CD4-positive, alpha-beta T cell treated with Interferon alpha-2 for 1 hour (primary cell): ENCODE results near the gene MAP4K1.
A peak's percentile ranks its signal among the peaks of the same experiment; 100 is the strongest.
"Not testable (repeated sequence)": the region's sequence is repeated elsewhere in the genome, so short reads cannot be mapped to it uniquely, and the experiment has no call there.

ENCODE experiments used
- DNase-seq, 2 donors: peaks; one replicate each; pipeline ENCODE4 v3.0.0-alpha.2; 2020 to 2022

MAP4K1 gene

DNA sequence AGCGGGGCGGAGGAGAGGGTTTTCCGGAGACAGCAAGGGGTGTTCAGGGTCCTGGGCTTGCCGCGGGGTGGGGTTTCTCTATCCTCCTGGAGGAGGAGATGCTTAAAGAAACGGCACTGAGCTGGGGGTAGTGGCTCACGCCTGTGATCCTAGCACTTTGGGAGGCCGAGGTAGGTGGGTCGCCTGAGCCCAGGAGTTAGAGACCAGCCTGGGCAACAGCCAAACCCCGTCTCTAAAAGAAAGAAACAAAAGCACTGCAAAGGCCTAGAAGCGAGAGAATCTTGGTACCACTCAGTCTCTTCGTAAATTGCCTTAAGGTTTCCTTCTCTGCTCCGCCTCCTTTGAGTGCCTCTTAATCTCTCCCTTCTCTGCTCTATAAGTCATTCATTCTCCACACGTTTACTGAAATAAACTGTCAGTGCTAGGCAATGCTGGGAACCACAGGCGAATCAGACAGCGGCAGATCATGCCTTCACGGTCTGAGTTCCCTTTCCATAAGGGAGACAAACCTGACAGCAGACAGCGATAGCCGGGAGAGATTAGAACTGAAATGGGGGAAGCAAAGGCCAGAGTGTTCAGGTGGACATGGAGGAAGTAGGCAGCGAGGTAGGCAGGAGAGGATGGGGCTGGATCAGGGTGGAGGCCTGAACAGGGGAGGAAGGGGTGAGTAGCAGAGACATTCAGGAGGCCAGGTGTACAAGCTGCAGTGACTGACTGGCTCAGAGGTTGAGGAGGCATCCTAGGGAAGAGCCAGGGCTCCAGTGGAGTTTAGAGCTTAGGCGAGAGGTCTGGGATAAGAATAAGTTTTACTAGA, 1.8 kb upstream of the MAP4K1 start:
- DNase-seq = no peak

DNA sequence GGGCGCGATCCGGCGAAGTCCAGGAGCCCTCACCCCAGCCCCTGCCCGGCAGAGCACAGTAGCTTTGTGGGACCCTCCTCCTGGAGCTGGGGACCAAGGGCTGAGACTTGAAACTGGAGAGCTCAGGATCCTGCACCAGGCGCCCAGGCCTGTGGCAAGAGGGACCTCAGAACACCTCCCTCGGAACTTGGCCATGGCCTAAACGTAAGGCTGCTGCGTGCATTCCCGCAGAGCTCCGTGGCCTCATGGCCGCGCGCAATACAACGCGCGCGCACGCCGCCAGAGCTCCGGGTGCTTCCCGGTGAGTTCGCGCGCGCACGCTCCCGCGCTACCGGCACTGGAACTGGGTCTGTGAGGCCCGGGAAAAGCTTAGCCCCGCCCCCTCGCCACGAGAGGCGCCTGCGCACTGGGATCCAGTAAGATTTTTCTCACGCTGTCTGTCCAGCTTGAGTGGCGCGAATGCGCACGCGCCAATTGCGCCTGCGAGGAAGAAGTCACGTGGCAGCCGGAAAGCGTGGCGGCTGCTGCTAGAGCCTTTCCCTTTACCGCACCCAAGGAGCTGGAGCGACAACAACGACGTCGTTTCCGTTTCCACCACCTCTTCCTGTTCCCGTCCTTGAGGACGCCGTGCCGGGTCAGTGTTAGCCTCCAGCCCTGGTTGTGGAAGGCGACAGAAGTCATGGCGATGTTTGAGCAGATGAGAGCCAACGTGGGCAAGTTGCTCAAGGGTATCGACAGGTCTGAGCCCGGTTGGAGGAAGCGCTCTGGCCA, 1.0 kb upstream of the MAP4K1 start, which contains the start of gene EIF3K:
Gene EIF3K, plus strand, starts transcription at position 599 of the 771 bp plus-strand sequence. Its CDS starts 81 bp downstream, at position 680.
- peak; percentile 98 for DNase-seq

DNA sequence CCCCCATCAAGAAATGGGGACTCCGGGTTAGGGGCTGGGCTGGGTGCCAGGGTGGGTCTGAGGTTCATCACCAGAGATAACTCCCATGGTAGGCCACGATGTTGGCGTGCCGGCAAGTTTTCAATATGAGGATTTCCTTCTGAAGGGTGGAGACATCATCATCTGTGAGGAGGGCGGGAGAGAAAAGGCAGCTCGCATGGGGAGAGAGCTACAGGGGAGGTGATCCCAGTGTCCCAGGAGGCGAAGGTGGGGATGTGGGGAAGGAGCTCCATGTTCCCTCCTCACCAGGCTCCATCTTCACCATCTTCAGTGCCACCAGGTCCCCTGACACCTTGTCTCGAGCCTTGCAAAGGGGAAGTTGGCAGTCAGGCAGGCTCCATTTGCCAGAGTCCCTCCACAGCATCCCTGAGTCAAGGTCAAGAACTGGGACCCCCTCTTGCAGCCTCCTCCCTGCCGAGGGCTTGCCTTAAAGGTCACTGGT, 430 bp downstream of the MAP4K1 start:
- DNase-seq = peak in 1 of 2 donors; percentile 13

DNA sequence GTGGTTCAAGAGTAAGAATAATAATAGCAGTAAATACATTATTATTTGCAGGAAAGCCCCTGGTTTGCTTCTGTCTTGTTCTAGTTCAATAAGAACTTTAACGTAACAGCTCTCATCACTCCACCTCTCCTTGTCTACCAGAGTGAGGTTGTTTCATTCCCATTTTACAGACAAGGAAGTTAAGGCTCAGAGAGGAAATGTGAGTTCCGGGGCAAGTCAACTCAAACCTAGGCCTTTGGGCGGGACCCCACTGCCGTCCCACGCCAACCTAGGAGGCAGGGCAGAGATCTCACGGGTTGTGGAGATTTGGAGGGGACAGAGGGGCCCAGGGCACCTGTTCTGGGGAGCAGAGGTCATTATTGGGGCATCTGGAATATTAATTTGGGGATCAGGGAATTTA, 1.5 kb downstream of the MAP4K1 start:
- no peak for DNase-seq

DNA sequence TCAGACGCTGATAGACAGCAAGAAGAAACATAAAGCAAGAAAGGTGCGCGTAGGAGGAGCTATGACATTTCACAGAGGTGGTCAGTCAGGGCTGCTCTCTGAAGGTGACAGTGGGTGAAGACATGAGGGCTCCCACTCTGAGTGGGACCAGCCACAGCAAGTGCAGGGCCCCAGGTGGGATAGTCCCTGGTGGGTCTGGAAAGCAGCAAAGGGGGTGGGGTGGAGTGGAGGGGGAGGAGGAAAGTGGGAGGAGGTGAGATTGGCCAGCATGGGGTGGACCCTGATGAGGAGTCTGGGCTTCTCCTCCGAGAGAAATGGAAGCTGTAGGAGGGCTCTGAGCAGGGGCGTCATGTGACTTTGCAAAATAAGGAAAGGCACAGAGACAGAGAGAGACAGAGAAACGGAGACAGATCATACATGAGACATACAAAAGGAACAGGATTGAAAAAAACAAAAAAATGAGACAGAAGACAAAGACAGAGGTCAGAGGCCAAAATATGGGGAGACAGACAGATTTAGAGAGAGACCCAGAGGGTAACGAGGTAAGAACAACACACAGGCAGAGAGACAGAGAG, 2.7 kb downstream of the MAP4K1 start:
- DNase-seq = no peak

DNA sequence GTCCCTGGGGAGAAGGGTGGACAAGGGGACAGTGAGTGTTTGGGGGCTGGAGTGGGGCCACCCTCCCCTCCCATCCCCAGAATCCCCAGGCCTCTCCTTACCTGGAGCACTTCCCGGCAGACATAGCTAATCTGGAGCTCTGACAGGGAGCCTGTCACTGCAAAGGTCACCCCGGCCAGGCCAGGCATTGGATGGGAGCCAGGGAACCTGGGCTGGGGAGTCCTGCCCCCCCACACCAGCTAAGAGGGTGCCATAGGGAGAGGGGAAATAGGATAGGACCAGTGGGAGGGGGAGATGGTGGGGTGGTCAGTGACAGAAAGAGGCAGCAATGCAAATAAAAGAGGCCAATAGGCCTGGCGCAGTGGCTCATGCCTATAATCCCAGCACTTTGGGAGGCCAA, 3.5 kb downstream of the MAP4K1 start:
- DNase-seq = no peak

DNA sequence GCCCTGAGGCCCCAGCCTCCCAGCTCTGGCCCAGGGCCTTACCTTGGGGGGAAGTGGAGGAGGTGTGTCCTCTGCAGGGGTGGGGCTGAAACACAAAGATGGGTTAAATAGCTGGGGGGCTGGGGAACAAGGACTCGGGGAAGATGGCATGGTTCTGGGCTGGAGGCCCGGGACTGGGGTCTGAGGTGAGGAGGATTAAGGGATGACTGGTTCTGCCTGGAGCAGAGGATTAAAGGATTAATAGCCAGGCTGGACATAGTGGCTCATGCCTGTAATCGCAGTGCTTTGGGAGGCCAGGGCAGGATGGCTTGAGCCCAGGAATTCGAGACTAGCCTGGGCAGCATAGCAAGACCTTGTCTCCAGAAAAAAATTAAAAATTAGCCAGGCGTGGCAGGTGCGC, 11.6 kb downstream of the MAP4K1 start:
- DNase-seq = no peak

DNA sequence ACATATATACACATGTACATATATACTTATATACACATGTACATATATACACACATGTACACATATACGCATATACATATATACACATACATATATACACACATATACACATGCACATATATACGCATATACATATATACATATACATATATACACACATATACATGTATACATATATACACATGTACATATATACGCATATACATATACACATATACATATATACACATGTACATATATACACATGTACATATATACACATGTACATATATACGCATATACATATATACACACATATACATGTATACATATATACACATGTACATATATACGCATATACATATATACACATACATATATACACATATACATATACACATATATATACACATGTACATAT, 14.9 kb downstream of the MAP4K1 start:
- DNase-seq = not testable (repeated sequence)

DNA sequence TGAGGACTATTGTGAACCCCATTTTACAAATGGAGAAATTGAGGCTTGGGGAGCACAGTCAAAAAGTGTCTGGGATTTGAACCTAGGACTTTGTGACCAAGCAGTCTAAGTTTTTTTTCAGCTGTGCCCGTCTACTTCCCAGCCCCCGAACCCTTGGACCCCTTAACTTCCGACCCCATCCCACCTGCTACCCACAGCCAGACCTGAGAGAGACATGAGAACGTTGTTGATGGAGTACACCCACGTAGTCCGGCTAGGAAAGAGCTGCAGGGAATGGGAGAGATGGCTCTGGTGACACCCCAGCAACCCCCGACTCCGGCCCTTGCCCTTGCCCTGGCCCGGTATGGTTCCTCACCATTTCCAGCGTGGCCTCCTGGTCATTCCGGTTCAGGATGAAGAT, 18.0 kb downstream of the MAP4K1 start:
- no peak for DNase-seq

DNA sequence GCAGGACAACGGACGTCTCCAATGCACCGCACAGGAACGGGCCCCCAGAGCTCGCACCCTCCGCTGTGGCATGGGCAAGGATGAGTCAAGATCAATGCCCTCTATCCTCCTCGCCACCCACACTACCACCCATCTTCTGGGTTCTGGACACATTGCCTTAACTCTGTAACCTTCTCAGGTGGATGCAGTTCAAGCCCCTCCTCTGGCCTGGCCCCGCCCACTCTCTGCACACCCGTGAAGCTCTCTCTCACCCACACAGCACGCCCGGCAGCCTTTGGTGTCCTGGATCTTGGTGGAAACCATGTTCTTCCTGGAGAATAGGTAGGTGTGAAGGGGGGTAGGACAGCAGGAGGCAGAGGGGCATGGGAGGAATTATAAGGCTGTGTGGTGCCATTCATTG, 20.7 kb downstream of the MAP4K1 start:
- no peak for DNase-seq

DNA sequence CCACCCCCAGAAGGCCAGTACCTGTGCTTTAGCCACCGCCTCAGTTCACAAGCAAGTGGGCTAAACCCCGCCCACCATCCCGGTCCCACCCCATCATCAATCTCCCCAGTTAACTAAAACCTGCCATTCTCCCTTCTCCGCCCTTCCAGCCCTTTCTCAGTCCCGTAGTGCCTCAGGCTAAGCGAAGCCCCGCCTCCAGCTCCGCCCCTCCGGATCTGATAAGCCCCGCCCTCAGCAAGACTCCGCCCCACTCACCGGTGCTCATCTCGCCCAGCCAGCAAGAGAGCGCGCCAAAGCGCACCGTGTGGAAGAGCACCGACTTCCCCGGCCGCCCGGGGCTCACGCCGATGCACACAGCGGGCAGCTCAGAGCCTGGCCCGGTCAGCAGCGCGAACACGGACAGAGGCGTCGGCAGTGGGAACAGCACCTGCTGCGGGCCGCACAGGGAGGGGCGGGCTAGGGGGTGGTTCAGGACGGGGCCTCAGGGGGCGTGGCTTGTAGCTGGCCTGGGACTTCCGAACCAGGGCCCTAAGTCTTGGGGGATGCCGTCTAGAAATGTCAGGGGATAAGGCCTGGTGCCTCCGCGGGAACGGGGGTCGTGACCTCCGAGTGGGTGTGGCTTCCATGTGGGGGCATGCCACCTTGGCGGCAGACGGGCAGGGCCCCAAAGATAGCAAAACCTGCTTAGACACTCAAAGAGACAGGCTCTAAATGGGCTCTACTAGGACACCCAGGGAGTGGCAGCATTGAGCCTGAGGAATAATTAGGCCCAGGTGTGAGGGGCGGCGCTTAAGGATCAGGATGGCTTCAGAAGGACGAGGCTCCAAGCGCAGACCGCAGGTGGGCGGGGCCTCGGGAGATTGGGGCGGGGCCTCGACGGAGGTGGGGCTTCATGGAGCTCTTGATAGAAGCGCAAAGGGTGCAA, 21.4 kb downstream of the MAP4K1 start:
- peak in 1 of 2 donors; percentile 13 for DNase-seq

DNA sequence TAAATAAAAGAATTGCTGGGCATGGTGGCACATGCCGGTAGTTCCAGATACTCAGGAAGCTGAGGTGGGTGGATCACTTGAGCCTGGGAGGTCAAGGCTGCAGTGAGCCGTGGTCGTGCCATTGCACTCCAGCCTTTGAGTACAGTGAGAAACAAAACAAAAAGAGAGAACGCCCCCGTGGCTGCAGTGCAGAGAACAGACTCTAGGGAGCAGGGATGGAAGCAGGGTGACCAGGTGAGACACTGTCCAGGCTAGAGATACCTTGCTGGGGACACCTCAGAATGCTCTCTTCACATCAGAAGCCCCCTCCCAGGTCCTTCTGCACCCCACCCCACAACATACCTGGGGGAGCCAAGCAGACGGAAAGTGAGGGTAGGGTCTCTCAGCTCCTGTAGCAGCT, 24.8 kb downstream of the MAP4K1 start:
- no peak for DNase-seq

DNA sequence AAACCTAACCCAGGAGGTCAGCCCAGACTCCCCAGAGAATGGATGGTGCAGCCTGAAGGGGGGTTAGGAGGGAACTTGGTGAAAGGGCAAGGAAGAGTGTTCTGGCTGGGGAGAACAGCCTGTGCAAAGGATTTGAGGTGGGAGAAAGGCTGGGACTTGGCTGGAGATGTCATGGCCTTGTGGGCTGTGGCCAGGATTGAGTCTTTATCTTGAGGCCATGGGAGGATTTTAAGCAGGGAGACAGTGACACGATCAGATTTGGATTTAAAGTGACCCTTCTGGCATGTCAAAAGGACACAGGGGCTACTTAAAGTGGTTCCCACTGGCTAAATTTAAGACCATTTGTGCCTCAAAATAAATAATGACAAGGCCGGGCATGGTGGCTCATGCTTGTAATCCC, 29.7 kb downstream of the MAP4K1 start:
- DNase-seq = no peak

DNA sequence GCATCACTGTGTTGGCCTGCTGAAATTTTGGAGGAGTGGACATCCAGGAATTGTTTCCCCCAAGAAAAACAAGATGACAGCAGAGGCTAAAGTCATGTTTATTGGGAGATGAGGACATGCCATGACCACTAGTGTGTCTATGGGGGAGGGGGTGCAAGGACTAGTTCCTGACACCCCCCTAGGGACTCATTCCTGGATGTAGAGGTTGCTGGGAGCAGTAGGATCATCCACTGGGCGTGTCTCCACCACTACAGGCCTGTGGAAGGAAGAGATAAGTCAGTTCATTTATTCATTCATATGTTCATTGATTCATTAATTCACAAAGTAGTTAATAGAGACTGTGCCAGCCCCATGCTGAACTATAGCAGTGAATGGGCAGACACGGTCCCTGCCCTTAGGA, 30.2 kb downstream of the MAP4K1 start:
- no peak for DNase-seq

DNA sequence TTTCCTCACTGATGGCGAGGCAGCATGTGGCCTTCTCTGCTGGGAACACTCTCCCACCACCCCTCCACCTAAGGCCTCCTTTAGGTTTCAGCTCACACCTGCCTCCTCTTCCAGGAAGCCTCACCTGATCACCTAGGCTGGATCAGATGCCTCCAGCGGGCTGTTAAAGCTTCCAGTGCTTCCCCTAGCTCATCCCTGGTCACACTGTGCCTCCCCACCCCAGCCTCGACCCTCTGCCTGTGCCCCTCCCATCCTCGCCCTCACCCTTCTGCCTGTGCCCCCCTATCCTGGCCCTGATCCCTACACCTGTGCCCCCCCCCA, 33.8 kb downstream of the MAP4K1 start:
- DNase-seq = no peak

DNA sequence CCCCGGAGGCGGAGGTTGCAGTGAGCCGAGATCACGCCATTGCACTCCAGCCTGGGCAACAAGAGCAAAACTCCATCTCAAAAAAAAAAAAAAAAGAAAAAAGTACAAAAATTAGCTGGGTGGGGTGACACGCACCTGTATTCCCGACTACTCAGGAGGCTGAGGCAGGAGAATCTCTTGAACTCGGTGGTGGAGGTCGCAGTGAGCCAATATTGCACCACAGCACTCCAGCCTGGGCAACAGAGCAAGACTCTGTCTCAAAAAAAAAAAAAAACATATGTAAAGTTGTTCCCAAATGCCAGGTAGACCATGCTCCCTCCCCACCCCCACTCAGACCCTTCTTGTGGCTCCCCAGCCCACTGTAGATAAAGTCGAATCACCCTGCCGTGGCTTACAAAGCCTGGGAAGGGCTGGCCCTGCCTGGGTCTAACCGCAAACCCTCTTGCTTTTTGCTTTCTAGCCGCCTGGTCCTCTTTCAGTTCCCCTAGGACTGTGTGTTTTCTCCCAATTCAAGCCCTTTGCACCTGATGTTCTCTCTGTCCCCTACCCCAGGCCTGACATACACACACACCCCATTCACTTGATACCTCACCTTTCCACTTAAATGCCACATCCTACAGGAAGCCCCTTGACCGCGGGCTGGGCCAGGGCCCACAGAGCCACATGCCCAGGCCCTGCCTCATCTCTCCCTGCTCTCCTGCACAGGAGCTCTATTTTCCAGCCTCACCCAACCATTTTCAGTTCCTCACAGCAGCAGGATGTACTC, 34.4 kb downstream of the MAP4K1 start:
- no peak for DNase-seq

DNA sequence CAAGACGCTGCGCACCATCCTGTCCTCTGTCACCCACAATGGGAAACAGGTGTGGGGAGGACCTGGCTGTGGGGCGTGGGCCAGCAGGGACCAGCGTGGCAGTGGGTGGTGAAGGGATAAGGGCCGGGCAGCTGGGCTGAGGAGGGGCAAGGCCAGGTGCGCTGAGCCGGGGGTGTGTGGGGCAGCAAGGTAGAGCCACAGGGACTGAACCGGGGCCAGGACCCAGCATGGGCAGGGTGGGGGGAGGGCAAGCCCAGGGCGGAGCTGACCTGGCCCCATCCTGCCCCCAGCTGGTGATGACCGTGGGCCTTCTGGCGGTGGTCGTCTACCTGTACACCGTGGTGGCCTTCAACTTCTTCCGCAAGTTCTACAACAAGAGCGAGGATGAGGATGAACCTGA, 37.7 kb downstream of the MAP4K1 start:
- no peak for DNase-seq

DNA sequence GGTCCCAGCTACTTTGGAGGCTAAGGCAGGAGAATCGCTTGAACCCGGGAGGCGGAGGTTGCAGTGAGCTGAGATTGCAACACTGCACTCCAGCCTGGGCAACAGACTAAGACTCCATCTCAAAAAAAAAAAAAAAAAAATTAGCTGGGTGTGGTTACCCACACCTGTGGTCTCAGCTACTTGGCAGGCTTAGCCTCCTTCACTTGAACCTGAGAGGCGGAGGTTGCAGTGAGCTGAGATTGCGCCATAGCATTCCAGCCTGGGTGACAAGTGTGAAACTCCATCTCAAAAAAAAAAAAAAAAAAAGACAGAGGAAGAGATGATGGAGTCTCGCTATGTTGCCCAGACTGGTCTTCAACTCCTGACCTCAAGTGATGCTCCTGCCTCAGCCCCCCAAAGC, 38.4 kb downstream of the MAP4K1 start:
- peak in 1 of 2 donors; percentile 31 for DNase-seq

DNA sequence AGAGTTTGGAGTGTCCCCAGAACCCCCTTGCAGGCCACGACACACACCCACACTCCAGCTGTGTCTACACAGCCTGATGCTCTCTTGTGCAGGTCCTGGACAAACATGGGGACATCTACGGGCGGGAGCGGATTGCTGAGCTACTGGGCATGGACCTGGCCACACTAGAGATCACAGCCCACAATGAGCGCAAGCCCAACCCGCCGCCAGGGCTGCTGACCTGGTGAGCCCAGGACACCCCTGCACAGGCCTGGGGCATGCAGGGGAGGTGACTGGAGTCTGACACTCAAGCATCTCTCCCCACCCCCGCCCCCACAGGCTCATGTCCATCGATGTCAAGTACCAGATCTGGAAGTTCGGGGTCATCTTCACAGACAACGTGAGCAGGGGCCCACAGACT, 39.9 kb downstream of the MAP4K1 start:
- no peak for DNase-seq

DNA sequence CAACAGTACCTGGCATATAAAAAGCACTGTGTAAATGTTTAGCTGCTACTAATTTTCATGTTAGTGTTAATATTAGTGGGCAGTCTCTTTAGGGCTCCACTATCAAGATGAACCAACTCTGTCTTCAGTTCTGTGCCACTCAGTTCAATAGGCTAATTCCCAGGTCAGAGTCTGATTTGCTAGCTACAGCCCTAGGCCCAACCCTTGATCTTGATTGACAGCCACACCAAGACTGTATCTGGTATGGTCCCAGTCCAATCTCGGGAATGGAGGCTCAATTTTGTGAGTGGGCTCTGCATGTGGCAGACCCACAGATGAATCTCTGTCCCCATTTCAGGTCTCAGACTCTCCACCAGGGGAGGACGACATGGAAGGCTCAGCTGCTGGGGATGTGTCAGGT, 46.1 kb downstream of the MAP4K1 start:
- DNase-seq = no peak

DNA sequence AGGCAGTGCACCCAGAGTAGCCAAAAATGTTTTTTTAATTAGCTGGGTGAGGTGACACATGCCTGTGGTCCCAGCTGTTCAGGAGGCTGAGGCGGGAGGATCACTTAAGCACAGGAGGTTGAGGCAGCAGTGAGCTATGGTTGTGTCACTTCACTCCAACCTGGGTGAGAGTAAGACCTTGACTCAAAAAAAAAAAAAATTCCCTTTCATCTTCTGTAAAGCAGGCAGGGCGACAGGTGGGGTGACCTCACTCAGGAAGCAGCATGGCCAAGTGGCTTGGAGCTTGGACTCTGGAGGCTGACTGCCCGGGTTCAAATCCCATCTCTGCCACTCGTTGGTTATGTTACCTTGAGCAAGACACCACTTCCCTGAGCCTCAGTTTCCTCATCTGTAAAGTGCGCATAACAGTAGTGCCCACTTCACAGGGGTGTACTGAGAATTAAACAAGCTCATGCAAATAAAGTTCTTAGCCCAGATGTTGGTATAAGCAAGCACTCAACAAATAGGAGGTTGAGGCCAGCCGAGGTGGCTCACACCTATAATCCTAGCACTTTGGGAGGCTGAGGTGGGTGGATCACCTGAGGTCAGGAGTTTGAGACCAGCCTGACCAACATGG, 48.3 kb downstream of the MAP4K1 start:
- DNase-seq = no peak
